HG02623 (cell line): Measurements from ENCODE around the gene RABGAP1.

Source experiments
- ATAC-seq: cut with Tn5 transposase; IDR thresholded peaks from one replicate; pipeline ENCODE4 v1.9.1; 2021; ENCODE audit warnings: moderate library complexity; ENCODE audit not compliant: unreplicated experiment

The RABGAP1 gene

DNA sequence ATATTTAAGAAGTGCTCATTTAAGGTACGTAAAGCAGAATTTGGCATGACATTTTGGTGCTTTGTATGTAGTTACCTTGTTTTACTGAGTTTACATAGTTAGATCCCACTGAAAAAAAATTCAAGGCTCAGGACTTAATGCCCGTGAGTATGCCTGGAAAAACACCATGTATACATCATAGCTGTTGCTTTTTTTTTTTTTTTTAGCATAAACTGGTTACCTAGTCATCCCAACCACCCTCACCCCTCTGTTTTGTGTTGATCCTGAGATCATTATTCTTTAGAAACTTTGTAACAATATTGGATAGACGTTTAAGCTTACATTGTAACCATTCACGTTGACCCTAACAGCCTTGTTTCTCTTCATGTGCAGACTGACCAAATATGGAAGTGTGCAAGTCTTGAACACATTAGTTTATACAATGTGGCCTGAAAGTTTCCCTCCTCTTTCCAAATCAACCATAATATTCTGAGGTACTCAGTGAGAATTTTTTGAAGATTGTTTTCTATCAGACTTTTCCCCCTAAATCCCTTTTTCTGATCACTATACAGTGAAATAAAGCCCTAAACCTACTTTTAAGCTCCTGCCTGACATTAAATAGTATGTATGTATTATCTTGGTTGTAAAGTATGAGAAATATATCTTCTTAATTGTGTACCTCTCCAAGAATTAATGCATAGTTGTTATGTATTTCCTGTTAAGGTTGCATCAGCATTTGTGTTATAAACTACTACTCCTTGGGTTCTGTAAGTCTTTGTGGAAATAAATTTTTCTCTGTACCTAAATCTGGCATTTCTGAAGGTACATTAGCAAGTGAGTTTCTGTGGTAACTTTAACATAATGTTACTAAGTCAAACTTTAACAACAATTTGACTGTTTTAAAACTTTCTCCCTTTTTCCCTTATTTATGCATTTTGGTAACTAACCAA is 4.4 kb downstream of the RABGAP1 start:
- ATAC-seq, result no peak

GRCh38 chr9:122946461-122947005 is 5.7 kb downstream of the RABGAP1 start:
- no peak for ATAC-seq

DNA sequence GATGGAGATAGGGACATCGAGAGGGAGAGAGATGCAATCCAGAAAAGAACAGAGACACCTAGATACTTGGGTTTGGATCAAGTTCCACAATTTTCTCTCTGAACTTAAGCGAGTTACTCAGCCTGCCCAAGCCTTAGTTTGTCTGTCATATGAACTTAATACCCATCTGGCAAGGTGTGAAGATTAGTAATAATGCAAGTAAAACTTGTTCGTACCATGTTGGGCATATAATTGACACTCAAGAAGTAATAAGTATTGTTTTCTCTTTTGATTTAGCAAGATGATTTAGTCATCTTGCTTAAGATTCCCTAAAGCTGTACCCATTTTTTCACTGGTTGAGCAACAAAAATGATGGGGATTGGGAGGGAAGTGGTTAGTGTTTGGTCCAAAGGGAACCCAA is 7.5 kb downstream of the RABGAP1 start:
- no peak for ATAC-seq

- ATAC-seq, result no peak
Measured at GRCh38 chr9:122949696-122950095, 8.9 kb downstream of the RABGAP1 start.

DNA sequence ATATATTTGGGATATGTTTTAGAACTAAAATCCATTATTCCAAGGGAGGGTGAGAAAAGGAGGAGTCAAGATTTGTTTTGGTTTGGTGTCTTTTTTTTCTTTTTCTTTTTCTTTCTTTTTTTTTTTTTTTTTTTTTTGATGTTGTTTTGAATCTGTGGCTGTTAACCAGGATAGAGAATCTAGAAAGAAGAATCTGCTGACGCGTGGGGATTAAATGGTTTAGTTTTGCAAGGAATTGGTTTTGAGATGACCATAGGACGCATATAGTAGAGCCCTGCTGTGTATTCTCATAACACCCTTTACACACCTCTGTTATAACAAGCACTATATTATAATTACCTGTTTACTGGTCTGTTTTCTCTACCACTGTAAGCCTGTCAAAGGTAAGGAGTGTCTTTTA is 9.4 kb downstream of the RABGAP1 start:
- no peak for ATAC-seq

GRCh38 chr9:122951056-122951455 is 10.2 kb downstream of the RABGAP1 start:
- no peak for ATAC-seq

DNA sequence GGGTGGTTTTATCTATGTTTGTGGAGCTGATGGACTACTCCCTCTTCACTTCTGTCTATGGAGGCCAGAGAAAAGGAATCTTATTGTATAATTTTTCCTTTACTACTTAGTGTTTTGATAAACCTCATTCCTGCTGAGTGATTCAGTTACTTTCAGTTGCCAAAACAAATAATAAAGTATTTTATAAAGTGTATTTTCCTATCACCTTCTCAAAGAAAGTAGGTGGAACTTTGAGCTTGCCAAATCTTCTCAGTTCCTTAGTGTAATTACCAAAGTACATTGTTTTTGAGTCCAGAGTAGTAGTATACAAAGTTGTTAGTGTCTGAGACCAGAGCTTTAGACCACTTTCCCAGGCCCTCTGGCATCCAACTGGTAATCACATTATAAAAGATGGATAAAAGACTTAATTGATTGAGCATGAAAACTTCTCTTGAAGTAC is 13.5 kb downstream of the RABGAP1 start:
- ATAC-seq, result no peak

GRCh38 chr9:122955961-122956360 is 15.1 kb downstream of the RABGAP1 start:
- ATAC-seq, result no peak

- no peak for ATAC-seq
Measured at GRCh38 chr9:122961139-122961538, 20.3 kb downstream of the RABGAP1 start.

DNA sequence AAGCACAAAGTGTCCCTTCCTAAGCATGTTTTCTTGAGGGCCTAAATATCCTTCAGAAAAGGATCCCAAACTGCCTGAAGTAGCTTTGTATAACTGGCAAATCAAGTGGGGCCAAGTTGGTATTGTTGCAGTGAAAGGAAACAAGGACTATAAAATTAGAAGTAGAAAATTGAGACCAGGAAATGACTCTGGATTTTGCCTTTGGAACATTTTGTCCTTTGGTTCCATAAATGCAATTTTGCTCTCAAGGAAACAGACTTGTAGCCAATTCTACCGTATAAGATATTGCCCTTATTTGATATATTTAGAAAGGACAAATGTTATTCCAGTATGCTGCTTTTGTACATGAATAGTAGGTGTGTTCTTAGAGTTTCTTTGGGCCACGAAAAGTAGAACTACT is 34.4 kb downstream of the RABGAP1 start:
- no peak for ATAC-seq

DNA sequence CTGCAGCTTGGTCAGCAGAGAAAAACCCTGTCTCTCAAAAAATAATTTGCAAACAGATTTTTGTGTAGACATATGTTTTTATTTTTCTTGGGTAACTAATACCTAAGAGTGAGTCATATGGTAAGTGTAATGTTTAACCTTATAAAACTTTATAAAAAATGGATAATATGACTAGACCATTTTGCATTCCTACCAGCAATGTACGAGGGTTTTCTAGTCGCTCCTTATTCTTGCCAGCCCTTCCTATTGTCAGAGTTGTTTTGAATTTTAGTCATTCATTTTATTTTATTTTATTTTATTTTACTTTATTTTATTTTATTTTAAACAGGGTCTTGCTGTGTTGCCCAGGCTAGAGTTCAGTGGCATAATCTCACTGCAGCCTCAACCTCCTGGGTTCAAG is 37.8 kb downstream of the RABGAP1 start:
- no peak for ATAC-seq

DNA sequence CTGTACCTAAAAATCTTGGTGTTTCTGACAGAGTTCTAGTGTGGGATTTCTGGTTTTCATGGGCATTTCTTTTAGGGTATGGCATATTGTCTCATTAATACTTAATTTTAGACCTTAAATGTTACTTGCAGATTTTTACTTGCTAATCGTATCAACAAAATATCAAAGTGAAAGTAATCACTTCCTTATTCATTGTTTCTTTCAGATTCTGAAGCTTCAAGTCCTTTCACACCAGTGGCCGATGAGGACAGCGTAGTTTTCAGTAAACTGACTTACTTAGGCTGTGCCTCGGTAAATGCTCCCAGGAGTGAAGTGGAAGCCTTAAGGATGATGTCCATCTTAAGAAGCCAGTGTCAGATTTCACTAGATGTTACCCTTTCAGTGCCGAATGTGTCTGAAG is 45.2 kb downstream of the RABGAP1 start:
- ATAC-seq, result no peak

GRCh38 chr9:122988141-122988540 is 47.3 kb downstream of the RABGAP1 start:
- ATAC-seq, result no peak

DNA sequence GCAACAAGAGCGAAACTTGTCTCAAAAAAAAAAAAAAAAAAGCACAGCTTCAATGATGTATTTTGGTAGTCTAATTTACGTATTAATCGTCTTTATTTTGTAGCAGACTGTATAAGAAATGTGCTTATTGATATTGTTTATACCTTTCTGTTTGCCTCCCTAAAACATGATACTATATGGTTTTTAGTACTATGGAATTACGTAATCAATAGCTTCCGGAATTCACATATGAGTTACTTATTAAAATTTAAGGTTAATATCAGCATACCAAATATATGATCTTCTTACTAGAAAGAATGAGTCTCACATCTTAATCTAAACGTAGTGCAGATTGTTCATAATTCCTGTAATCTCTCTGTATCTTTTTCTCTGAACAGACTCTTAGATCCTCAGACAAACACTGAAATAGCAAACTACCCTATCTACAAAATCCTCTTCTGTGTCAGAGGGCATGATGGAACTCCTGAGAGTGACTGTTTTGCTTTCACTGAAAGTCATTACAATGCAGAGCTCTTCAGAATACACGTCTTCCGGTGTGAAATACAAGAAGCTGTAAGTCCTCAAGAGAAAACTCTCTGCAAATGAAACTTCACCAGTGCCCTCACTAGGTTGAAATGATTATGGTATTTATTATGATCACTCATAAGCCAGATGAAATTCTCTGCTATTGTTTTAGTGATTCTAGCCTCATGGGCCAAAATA is 48.3 kb downstream of the RABGAP1 start:
- peak; percentile 68 for ATAC-seq

DNA sequence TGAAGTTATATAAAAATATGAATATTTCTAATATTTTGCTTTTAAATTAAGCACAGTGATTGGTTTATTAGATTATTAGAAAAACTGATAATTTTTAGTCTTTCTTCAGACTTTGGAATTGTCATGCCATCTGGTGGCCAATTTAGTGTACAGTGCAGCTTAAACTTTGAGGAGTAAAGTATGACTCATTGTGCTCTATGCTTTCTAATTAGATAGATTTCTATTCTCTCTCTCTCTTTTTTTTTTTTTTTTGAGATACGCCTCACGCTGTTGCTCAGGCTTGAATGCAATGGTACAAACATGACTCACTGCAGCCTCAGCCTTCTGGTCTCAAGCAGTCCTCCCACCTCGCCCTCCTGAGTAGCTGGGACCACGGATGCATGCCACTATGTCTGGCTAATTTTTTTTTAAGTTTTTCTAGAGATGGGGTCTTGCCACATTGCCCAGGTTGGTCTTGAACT is 50.6 kb downstream of the RABGAP1 start:
- no peak for ATAC-seq

- no peak for ATAC-seq
Measured at GRCh38 chr9:122996586-122996985, 55.8 kb downstream of the RABGAP1 start.

- no peak for ATAC-seq
Measured at GRCh38 chr9:122998448-122998847, 57.6 kb downstream of the RABGAP1 start.

DNA sequence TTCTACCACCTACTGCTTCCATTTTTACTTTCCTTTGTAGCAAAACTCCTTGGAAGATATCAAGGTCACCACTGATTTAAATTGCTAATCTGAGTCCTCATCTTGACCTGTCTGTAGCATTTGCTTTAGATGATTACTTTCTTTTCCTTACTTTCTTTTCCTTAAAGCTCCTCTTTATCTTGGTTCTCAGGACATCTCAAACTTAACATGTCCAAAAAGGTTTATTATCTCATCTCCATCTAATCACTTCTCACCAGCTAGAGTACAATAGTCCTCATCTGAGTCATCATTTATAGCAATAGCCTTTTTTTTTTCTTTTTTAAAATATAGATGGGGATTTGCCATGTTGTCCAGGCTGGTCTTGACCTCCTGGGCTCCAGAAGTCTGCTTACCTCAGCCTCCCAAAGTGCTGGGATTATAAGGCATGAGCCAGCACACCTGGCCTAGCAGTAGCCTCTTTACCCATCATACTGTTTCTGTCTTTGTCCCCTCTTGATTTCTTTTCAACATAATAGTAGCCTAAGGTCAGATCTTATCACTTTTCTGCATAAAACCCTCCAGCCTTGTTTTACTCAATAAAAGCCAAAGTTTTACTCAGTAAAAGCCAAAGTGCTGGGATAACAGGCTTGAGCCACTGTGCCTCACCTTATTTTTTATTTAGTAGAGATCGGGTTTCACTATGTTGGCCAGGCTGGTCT is 59.7 kb downstream of the RABGAP1 start:
- ATAC-seq, result no peak

DNA sequence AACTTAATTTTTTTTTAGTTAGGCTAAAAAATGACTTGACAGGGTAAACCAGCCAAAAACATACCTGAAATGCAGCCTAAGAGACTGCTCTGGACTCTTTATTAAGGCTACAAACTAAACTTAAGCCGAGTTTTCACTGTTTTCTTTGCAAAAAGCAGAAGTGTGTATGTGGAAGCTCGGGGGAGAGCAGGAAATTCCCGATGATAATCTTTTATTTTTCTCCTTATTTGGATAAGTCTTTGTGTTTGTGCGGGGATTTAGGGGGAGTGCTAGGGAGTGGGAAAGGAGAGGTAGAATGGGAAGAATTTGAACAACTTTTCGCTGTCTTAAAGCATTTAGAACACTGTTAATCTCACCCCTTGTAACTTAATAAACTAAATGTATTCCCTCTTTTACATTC is 61.9 kb downstream of the RABGAP1 start:
- ATAC-seq, result no peak

GRCh38 chr9:123003466-123003865 is 62.6 kb downstream of the RABGAP1 start:
- ATAC-seq, result no peak

DNA sequence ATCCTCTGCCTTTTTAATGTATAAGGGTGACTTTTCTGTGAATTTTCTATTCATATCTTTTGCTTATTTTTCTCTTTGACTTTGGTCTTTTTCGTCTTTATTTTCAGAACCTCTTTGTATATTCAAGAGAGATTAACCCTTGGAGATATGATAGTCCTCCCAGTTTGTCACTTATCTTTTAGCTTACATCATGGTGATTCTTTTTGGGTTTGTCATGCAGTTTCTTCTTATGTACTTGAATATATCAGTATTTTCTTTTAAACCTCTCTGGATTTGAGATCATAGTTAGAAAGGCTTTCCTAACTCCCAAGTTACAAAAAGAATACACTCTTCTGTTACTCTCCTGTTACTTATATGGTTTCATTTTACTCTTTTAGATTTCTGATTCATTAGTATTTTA is 65.1 kb downstream of the RABGAP1 start:
- no peak for ATAC-seq
